Gastroesophageal sphincter (tissue), 3 donors: ENCODE measurements around the gene FBP2.

Source experiments
- EP300 ChIP-seq: sonication (generic); formaldehyde crosslinking; IDR thresholded peaks from one replicate; pipeline ENCODE4 v1.6.1; 2017; ENCODE audit warnings: antibody characterized with exemption, mild to moderate bottlenecking
- POLR2A ChIP-seq, 2 donors: fragments of 450-650 bp; IDR thresholded peaks; one replicate each; pipeline ENCODE4 v1.6.1; 2017; ENCODE audit warnings: antibody characterized with exemption in 2 of 2, mild to moderate bottlenecking in 2 of 2, moderate library complexity in 1 of 2
- TF ChIP-seq, protein P1 (sequence below), 4 experiments: fragments of 200-600 bp in 2 of 4; fragments of 450-650 bp in 2 of 4; sonication (generic) in 1 of 4; IDR thresholded peaks; one replicate each; pipeline ENCODE4 v1.5.1; 2017 to 2019; ENCODE audit warnings: antibody characterized with exemption in 4 of 4, mild to moderate bottlenecking in 2 of 4, moderate library complexity in 2 of 4

- TF ChIP-seq, protein P1, sequence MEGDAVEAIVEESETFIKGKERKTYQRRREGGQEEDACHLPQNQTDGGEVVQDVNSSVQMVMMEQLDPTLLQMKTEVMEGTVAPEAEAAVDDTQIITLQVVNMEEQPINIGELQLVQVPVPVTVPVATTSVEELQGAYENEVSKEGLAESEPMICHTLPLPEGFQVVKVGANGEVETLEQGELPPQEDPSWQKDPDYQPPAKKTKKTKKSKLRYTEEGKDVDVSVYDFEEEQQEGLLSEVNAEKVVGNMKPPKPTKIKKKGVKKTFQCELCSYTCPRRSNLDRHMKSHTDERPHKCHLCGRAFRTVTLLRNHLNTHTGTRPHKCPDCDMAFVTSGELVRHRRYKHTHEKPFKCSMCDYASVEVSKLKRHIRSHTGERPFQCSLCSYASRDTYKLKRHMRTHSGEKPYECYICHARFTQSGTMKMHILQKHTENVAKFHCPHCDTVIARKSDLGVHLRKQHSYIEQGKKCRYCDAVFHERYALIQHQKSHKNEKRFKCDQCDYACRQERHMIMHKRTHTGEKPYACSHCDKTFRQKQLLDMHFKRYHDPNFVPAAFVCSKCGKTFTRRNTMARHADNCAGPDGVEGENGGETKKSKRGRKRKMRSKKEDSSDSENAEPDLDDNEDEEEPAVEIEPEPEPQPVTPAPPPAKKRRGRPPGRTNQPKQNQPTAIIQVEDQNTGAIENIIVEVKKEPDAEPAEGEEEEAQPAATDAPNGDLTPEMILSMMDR (IDR thresholded peaks at IDR 0.05), result no peak
- TF ChIP-seq POLR2A (IDR thresholded peaks at IDR 0.05), result no peak
- TF ChIP-seq EP300, result no peak
These were observed 7.1 kb upstream of the FBP2 start for GRCh38 chr9:94600715-94601114.
